HFF-Myc (cell line): Measurements from ENCODE around the gene CDH11.
A peak's percentile ranks its signal among the peaks of the same experiment; 100 is the strongest.

Experiments
- DNase-seq: peaks from one replicate; pipeline ENCODE4 v3.0.0-alpha.2; 2011; ENCODE audit warnings: low read depth; ENCODE audit errors: extremely low read depth
- H3K4me3 ChIP-seq: replicated peaks from 2 replicates; pipeline ENCODE4 v1.5.1; 2011; ENCODE audit warnings: low read depth, mild to moderate bottlenecking, control low read depth, low read length
- TF ChIP-seq, protein P1 (sequence below): IDR thresholded peaks from 2 replicates; pipeline ENCODE4 v1.5.1; 2012; ENCODE audit warnings: mild to moderate bottlenecking, low read depth, low read length, control low read depth; ENCODE audit errors: missing control alignments

The CDH11 gene

DNA sequence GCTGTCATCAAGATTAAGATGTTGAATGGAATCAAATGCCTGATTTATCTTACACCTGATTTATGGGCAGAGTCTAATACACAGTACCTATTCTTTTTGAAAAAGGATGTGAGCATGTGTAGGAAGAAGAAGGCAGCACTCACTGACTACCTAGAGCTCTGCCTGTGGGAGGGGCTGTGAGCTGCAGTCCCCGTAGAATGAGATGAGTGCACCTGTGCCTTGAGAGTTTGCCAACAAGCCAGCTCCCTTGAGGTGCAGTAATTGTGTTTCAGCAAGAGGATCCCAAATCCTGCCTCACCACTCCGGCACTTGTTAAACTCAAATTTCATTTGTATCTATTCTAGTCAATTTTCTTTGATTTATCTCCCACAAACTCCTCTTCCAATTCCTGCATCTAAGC lies 46.0 kb downstream of the CDH11 start:
- no peak overlapping the region for H3K4me3 ChIP-seq
- DNase-seq = no peak
- TF ChIP-seq, protein P1, sequence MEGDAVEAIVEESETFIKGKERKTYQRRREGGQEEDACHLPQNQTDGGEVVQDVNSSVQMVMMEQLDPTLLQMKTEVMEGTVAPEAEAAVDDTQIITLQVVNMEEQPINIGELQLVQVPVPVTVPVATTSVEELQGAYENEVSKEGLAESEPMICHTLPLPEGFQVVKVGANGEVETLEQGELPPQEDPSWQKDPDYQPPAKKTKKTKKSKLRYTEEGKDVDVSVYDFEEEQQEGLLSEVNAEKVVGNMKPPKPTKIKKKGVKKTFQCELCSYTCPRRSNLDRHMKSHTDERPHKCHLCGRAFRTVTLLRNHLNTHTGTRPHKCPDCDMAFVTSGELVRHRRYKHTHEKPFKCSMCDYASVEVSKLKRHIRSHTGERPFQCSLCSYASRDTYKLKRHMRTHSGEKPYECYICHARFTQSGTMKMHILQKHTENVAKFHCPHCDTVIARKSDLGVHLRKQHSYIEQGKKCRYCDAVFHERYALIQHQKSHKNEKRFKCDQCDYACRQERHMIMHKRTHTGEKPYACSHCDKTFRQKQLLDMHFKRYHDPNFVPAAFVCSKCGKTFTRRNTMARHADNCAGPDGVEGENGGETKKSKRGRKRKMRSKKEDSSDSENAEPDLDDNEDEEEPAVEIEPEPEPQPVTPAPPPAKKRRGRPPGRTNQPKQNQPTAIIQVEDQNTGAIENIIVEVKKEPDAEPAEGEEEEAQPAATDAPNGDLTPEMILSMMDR = no peak

DNA sequence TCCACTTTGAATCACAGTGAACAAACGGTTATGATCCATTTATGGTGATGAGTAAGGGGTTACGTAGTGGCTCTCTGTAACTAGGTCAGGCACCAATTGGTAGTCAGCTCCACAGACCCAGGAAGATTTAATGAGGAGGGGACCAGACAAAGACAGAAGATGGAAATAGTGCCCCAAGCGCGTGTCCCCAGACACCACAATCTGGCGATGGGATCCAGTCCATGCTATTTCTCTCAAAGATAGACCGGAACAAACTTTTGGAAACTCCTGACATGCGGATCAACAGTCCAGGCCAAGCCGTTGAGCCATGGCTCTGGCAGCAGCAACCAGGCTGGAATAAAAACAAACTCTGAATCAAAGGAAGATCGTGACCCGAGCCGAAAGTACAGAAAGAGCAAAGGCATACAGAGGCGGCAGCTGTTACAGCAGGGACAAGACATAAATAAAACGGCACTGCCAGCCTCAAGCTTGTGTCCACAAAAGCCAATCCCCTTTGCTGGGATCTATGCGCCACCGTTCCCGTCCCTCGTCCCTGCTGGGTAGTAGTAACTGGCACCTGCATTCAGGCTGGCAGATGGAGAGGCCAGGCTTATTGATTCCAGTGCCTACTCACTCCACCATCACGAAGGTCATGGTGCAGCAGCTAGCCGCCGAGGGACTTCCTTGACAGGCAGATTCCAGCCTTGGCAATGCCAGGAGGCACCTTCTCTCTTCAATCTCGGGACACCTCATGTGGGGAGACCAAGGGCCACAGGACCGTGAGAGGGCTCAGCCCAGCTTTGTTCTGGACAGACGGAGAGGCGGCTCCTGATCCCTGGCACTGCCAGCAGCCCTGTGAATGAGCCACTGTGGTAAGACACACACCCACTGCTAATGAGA lies 50.2 kb downstream of the CDH11 start:
- H3K4me3 ChIP-seq = no peak overlapping the region
- no peak for DNase-seq

DNA sequence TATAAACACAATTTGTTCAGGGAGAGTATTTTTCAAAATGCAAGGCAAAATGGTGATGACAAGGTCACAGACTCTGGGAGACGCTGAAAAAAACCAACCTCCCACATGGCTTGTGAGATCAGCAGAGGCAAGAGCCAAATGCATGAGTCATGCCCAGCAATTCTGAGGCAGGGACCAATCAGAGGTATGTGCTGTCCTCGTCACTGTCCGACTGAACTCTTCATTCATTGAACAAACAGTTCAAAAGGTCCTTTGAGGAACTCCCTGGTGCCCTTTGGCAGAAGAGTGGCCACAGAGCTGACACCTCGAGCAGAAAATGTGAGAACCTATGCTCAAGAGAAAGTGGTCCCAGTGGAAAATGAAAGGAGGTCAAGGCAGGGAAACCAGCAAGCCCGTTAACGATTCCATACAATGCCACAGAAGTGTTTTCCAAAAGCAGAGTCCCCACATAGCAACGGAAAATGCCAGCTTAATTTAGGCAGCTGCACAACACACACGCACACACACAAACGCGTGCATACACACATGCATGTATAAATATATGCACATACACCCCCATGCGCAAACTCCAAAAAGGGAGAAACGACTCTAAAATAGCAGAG lies 50.9 kb downstream of the CDH11 start:
- TF ChIP-seq, protein P1 = no peak
- H3K4me3 ChIP-seq = no peak overlapping the region
- DNase-seq = peak; percentile 94

More for the DNA sequence above, 50.2 kb downstream of the CDH11 start:
- TF ChIP-seq, protein P1 = no peak

DNA sequence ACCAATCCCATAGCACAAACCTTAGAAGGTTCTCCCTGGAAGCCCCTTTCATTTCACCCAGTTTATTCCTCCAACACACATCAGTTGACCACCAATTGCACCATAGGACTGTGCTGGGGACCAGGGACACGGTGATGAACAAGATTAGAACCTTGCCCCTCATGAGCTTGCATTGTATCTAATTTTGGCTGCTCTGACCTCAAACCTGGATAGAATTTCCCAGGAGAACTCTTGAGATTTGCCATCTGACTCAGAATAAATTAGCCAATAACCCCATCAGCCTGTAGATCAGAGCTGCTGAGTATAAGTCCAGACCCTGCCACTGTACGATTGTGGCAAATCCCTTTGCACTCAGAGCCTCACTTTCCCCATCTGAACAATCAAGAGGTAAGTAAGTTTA lies 52.1 kb downstream of the CDH11 start:
- H3K4me3 ChIP-seq = no peak overlapping the region
- TF ChIP-seq, protein P1 = no peak
- DNase-seq = no peak

DNA sequence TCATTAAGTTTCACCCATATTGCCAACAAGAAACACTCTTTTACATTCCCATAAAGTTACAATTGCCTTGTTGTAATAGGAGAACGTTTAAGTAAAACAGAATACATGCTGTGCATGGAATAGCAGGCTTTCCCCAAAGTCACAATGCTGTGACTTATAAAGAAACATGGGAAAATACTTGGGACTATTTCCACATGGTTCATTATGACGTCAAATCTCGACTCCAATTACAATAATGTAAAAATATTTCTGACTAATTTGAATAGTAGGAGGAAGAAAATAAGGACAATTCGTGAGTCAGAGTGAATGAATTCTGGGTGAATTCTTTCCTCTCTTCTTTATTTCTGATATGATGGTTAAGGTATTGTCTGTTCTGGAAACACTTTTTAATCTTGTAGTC lies 52.8 kb downstream of the CDH11 start:
- TF ChIP-seq, protein P1 = no peak
- no peak overlapping the region for H3K4me3 ChIP-seq
- peak; percentile 63 for DNase-seq

DNA sequence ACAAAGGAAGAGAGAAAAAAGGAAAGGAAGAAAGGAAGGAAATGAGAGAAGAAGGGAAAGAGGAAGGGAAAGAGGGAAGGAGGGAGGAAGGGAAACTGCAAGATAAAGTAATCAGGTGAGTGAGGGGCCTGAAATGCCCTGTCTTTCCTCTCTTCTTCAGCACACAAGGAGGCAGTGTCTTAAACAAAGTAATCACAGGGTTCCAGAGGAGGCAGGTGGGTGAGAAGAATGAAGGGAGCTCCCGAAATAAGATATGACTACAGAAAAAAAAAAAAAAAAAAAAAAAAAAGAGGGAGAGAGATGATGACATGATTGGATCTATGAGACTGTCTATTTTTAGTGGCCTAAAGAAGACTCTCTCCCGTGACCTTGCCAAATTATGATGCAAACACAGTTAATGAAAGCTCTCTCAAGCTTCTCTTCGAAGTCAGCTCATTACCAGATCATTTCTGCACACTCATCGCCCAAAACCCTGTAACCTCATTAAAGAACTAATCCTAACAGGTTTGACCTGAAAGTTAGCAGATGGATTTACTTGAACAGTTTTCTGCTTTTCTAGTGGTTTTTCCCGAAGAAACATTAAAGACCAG lies 53.6 kb downstream of the CDH11 start:
- no peak for DNase-seq
- no peak overlapping the region for H3K4me3 ChIP-seq
- TF ChIP-seq, protein P1 = no peak
